Ascending aorta (tissue), 2 donors: ENCODE measurements around the gene NAXD. TPM values are rescaled to one million over a fixed set of nuclear protein-coding genes. Genes with fewer than 3 reads are reported as not detected.

Source experiments
- DNase-seq, 2 donors: peaks; one replicate each; pipeline ENCODE4 v3.0.0-alpha.2; 2019; ENCODE audit warnings: low spot score in 2 of 2
- H3K27ac ChIP-seq, 2 donors: fragments of 200-600 bp; sonication (generic); one replicate each; pipeline ENCODE4 v1.5.1; 2016 to 2017; ENCODE audit warnings: mild to moderate bottlenecking in 1 of 2
- H3K27me3 ChIP-seq: fragments of 200-600 bp; sonication (generic); one replicate; pipeline ENCODE4 v1.5.1; 2017
- H3K36me3 ChIP-seq, 2 donors: fragments of 200-600 bp; sonication (generic); one replicate each; pipeline ENCODE4 v1.5.1; 2016
- H3K4me1 ChIP-seq, 2 donors: fragments of 200-600 bp; sonication (generic); one replicate each; pipeline ENCODE4 v1.5.1; 2016 to 2017; ENCODE audit warnings: mild to moderate bottlenecking in 1 of 2
- H3K4me3 ChIP-seq, 2 donors: fragments of 200-600 bp; sonication (generic); one replicate each; pipeline ENCODE4 v1.5.1; 2016 to 2017; ENCODE audit warnings: mild to moderate bottlenecking in 1 of 2
- H3K9me3 ChIP-seq, 2 donors: fragments of 200-600 bp; sonication (generic); one replicate each; pipeline ENCODE4 v1.5.1; 2016
- CTCF ChIP-seq, 3 experiments: fragments of 200-600 bp in 2 of 3; fragments of 450-650 bp in 1 of 3; sonication (generic) in 2 of 3; IDR thresholded peaks; one replicate each; pipeline ENCODE4 v1.5.1; 2016 to 2019; ENCODE audit warnings: antibody characterized with exemption in 3 of 3, mild to moderate bottlenecking in 1 of 3, moderate library complexity in 1 of 3
- intact Hi-C: fragments of 100-400 bp; cut with DNase I; formaldehyde crosslinking; loops from one replicate; pipeline ENCODE4 v1.15.1; 2023
- total RNA-seq: library from RNA; depleted of rRNA; stranded (reverse); fragments of >200 nt; gene quantifications from one replicate; pipeline ENCODE4 v1.1.0, GENCODE V29; 2016

NAXD gene
- total RNA-seq, 1 donor from 2014 or later, result 1.9 TPM

- Histone ChIP-seq H3K9me3 (no peaks in the 10 kb centered on the region), H3K36me3 (no peaks in the 10 kb centered on the region), H3K4me1 (no peaks in the 10 kb centered on the region), H3K4me3 (no peak overlapping the region), H3K27me3 (no peaks in the 10 kb centered on the region), H3K27ac (no peak overlapping the region)
- intact Hi-C loops, result loop anchor here (5.0 kb wide), 1 partner anchor 57 kb away; no protein-coding TSS in a partner anchor
- TF ChIP-seq CTCF (IDR thresholded peaks at IDR 0.05), result no peak
- DNase-seq, result no peak
These were observed 25.5 kb upstream of the NAXD start for GRCh38 chr13:110589793-110590390.

GRCh38 chr13:110590577-110590976 is 24.8 kb upstream of the NAXD start:
- Histone ChIP-seq H3K36me3 (no peaks in the 10 kb centered on the region), H3K9me3 (no peaks in the 10 kb centered on the region), H3K27me3 (no peaks in the 10 kb centered on the region), H3K4me1 (no peaks in the 10 kb centered on the region), H3K4me3 (no peak overlapping the region), H3K27ac (no peak overlapping the region)
- TF ChIP-seq CTCF (IDR thresholded peaks at IDR 0.05), result no peak
- DNase-seq, result no peak
- intact Hi-C loops, result loop anchor here (5.0 kb wide), 1 partner anchor 57 kb away; no protein-coding TSS in a partner anchor

GRCh38 chr13:110592665-110593064 is 22.7 kb upstream of the NAXD start:
- intact Hi-C loops, result loop anchor here (2.0 to 5.0 kb wide), 2 partner anchors 55 to 226 kb away; no protein-coding TSS in a partner anchor
- no peak for TF ChIP-seq CTCF (IDR thresholded peaks at IDR 0.05)
- no peak for DNase-seq

GRCh38 chr13:110593430-110594130 is 21.8 kb upstream of the NAXD start:
- intact Hi-C loops, result loop anchor here (2.0 to 5.0 kb wide), 2 partner anchors 54 to 225 kb away; no protein-coding TSS in a partner anchor
- peak; percentile 36 to 63 (median 55) for TF ChIP-seq CTCF (IDR thresholded peaks at IDR 0.05)
- Histone ChIP-seq H3K4me3 (no peak overlapping the region), H3K4me1 (no peaks in the 10 kb centered on the region), H3K9me3 (no peaks in the 10 kb centered on the region), H3K27me3 (no peaks in the 10 kb centered on the region), H3K27ac (no peak overlapping the region), H3K36me3 (no peaks in the 10 kb centered on the region)
- DNase-seq, result no peak

More at GRCh38 chr13:110592665-110593064, 22.7 kb upstream of the NAXD start:
- Histone ChIP-seq H3K4me1 (no peaks in the 10 kb centered on the region), H3K27me3 (no peaks in the 10 kb centered on the region), H3K9me3 (no peaks in the 10 kb centered on the region), H3K36me3 (no peaks in the 10 kb centered on the region), H3K4me3 (no peak overlapping the region), H3K27ac (no peak overlapping the region)

GRCh38 chr13:110597041-110597689 is 18.2 kb upstream of the NAXD start:
- no peaks in the 10 kb centered on the region for H3K36me3 ChIP-seq
- no peak for TF ChIP-seq CTCF (IDR thresholded peaks at IDR 0.05)
- DNase-seq, result no peak
- intact Hi-C loops, result no loop called here
- H3K4me3 ChIP-seq, result no peak overlapping the region
- H3K4me1 ChIP-seq, result no peaks in the 10 kb centered on the region
- H3K27ac ChIP-seq, result no peak overlapping the region
- no peaks in the 10 kb centered on the region for H3K9me3 ChIP-seq
- H3K27me3 ChIP-seq, result no peaks in the 10 kb centered on the region
